Measurements from ENCODE around the gene JCAD. TPM values are rescaled to one million over a fixed set of nuclear protein-coding genes. Genes with fewer than 3 reads are reported as not detected.

Gene JCAD
- total RNA-seq, 1 donor from 2014 or later, result not detected

DNA sequence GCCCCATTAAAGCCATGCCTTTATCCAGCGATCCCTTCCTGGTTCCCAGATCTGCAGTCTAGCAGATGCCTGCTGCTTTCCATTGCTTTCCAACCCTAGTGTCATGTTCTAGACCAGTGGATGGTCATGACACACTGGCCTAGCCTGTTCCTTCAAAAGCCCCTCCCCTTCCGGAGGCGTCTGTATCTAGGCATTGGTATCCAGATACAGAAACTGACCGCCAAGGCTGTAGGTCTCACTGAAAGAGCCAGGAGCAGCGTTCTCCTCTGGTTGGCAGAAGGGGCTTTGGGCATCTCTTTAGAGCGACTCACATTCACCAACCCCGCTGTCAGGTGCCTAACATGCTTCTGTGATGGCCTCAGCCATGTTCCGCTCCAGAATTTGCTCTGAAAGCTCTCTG, 22.6 kb downstream of the JCAD start:
- DNase-seq (no peak), ATAC-seq (ENCODE audit: low read depth) (no peak)
- H3K4me3 Mint-ChIP-seq, result no peak overlapping the region
- peaks cover 29% of the 10 kb centered on the region for H3K27me3 Mint-ChIP-seq
- TF ChIP-seq, protein P1, sequence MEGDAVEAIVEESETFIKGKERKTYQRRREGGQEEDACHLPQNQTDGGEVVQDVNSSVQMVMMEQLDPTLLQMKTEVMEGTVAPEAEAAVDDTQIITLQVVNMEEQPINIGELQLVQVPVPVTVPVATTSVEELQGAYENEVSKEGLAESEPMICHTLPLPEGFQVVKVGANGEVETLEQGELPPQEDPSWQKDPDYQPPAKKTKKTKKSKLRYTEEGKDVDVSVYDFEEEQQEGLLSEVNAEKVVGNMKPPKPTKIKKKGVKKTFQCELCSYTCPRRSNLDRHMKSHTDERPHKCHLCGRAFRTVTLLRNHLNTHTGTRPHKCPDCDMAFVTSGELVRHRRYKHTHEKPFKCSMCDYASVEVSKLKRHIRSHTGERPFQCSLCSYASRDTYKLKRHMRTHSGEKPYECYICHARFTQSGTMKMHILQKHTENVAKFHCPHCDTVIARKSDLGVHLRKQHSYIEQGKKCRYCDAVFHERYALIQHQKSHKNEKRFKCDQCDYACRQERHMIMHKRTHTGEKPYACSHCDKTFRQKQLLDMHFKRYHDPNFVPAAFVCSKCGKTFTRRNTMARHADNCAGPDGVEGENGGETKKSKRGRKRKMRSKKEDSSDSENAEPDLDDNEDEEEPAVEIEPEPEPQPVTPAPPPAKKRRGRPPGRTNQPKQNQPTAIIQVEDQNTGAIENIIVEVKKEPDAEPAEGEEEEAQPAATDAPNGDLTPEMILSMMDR (IDR thresholded peaks at IDR 0.05), result no peak
- ChIA-PET POLR2A (no interaction called here), CTCF (no interaction called here)
- no peaks in the 10 kb centered on the region for H3K9me3 Mint-ChIP-seq
- intact Hi-C loops (cut with micrococcal nuclease), result no loop called here
- H3K36me3 Mint-ChIP-seq (ENCODE audit: low read depth), result no peaks in the 10 kb centered on the region
- H3K4me1 Mint-ChIP-seq, result no peaks in the 10 kb centered on the region
- H3K27ac Mint-ChIP-seq, result no peak overlapping the region

DNA sequence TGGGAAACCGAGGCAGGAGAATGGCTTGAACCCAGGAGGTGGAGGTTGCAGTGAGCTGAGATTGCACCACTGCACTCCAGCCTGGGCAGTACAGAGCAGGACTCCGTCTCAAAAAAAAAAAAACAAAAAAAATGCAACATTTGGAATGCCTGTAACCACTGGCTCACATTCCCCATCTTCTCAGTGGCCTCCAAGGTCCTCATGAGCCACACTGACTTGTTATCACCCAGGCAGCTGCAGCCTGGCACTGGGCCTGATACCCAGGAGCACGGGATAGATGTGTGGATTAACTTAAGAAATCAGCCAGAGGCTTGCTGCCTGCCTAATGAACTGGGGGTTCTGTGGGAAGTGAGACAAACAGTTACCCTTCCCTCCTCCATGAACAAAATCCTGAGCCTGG, 23.0 kb downstream of the JCAD start:
- Mint-ChIP-seq H3K36me3 (ENCODE audit: low read depth) (no peaks in the 10 kb centered on the region), H3K4me1 (no peaks in the 10 kb centered on the region), H3K4me3 (no peak overlapping the region), H3K27me3 (peaks cover 29% of the 10 kb centered on the region), H3K27ac (no peak overlapping the region), H3K9me3 (no peaks in the 10 kb centered on the region)
- ATAC-seq (ENCODE audit: low read depth) (no peak), DNase-seq (no peak)
- POLR2A ChIA-PET, result no interaction called here
- intact Hi-C loops (cut with micrococcal nuclease), result no loop called here
- CTCF ChIA-PET, result no interaction called here
- TF ChIP-seq, protein P1 (IDR thresholded peaks at IDR 0.05), result no peak

DNA sequence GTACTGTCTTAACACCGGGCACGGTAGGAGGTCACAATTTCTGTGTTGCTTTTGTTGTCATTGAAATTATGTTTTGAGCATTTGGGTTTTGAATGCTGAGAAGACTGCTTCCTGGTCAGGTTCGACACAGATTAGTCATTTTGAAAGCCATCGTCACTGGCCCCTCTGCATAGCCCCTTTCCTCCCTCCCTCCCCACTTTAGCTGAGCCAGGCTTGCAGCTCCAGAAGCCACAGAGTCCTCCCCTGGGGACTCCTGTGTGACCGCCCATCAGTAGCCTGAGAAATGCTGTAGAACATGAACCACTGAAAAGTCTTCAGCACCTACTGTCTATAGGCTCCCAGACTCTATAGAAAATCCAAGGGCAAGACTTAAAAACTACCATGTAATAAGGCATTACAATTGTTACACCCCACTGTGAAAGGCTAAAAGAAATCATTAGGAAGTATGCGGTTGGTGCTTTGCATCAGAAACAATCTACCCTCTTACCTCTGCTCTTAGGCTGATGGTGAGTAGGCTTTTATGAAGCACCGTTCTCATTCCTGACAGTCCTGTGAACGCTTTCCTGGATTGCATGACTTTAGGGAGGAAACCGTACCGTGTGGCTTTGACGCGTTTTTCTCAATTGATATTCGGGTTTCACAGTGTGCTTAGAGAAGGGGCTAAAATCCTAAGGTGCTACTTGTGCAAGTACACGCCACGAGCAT, 24.8 kb downstream of the JCAD start:
- no peak for DNase-seq
- ATAC-seq (ENCODE audit: low read depth), result no peak
- CTCF ChIA-PET, result no interaction called here
- Mint-ChIP-seq H3K4me1 (no peaks in the 10 kb centered on the region), H3K36me3 (ENCODE audit: low read depth) (no peaks in the 10 kb centered on the region), H3K27me3 (peaks cover 29% of the 10 kb centered on the region), H3K9me3 (no peaks in the 10 kb centered on the region), H3K27ac (no peak overlapping the region), H3K4me3 (no peak overlapping the region)
- intact Hi-C loops (cut with micrococcal nuclease), result no loop called here
- TF ChIP-seq, protein P1 (IDR thresholded peaks at IDR 0.05), result no peak
- POLR2A ChIA-PET, result no interaction called here

DNA sequence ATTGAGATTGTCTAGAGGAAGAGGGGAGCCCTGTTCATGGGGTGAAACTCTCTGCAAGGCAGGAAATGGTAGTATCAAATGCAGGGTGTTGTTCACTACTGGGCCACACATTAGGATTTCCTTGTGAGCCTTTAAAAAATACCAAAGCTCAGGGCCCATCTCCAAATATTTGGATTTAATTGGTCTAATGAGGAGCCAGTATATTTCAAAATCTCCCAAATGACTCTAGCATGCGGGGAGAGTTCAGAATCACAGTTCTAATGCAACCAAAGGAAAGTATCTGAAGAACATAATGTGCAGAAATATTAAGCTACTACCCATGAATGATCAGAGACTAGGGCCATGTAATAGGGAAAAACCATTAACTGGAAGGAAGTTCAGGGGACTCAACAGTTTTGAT, 27.3 kb downstream of the JCAD start:
- no peaks in the 10 kb centered on the region for H3K9me3 Mint-ChIP-seq
- no peak for ATAC-seq (ENCODE audit: low read depth)
- CTCF ChIA-PET, result no interaction called here
- TF ChIP-seq, protein P1 (IDR thresholded peaks at IDR 0.05), result no peak
- H3K4me1 Mint-ChIP-seq, result peaks cover 12% of the 10 kb centered on the region
- no peaks in the 10 kb centered on the region for H3K36me3 Mint-ChIP-seq (ENCODE audit: low read depth)
- no peak overlapping the region for H3K4me3 Mint-ChIP-seq
- DNase-seq, result no peak
- no peak overlapping the region for H3K27ac Mint-ChIP-seq
- intact Hi-C loops (cut with micrococcal nuclease), result no loop called here
- peaks cover 17% of the 10 kb centered on the region for H3K27me3 Mint-ChIP-seq
- POLR2A ChIA-PET, result no interaction called here

DNA sequence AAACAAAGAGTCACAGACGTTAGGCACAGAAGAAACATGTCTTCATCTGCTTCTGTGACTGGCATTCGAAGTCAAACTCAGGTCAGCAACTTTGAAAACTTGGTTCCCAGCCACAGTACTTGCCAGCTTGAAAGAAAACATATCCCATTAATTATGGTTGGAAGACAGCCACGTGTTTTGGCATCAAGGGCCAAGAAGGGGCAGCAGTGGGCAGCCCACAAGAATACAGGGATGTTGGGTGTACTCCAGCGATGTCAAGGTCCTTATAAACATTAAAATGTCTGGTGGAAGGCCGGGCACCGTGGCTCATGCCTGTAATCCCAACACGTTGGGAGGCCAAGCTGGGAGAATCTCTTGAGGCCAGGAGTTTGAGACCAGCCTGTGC, 29.5 kb downstream of the JCAD start:
- TF ChIP-seq, protein P1 (IDR thresholded peaks at IDR 0.05), result no peak
- peaks cover 12% of the 10 kb centered on the region for H3K27me3 Mint-ChIP-seq
- CTCF ChIA-PET, result no interaction called here
- DNase-seq (no peak), ATAC-seq (ENCODE audit: low read depth) (no peak)
- intact Hi-C loops (cut with micrococcal nuclease), result no loop called here
- H3K27ac Mint-ChIP-seq, result no peak overlapping the region
- no peaks in the 10 kb centered on the region for H3K9me3 Mint-ChIP-seq
- POLR2A ChIA-PET, result no interaction called here
- H3K4me1 Mint-ChIP-seq, result peaks cover 18% of the 10 kb centered on the region
- H3K36me3 Mint-ChIP-seq (ENCODE audit: low read depth), result no peaks in the 10 kb centered on the region
- no peak overlapping the region for H3K4me3 Mint-ChIP-seq
